ENCODE measurements around the gene EVL.
A peak's percentile ranks its signal among the peaks of the same experiment; 100 is the strongest.
"Not testable (repeated sequence)": the region's sequence is repeated elsewhere in the genome, so short reads cannot be mapped to it uniquely, and the experiment has no call there.

Gene EVL

DNA sequence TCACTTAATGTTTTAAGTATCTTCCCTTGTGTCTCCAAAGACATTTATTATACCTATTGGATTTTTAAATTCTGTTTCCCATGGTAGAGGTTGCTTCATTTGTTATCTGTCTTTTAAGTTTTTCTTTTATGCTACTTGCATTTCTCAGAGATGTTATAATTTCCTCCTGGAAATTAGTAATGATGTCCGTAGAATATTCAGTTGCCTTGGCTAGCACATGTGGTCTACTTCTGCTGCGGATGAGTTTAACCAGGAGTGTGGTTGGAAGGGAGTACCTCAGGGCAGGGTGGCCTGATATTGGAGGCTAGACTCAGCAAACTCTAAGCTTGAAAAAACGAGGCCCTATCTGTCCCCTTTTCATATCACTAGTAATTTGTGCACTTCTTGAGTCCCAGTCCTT, 8.8 kb upstream of the EVL start:
- H3K4me1 ChIP-seq (ENCODE audit: control insufficient read depth, insufficient read depth, low read length, poor library complexity, severe bottlenecking) = no peaks in the 10 kb centered on the region
- H3K4me3 ChIP-seq (ENCODE audit: extremely low read depth, insufficient read depth, low read length, poor library complexity, severe bottlenecking) = no peak overlapping the region
- no peaks in the 10 kb centered on the region for H3K36me3 ChIP-seq (ENCODE audit: control insufficient read depth, insufficient read depth, low read length)
- H3K27ac ChIP-seq (ENCODE audit: low read depth, low read length, severe bottlenecking) = no peak overlapping the region
- 100% methylated on average over 2 of the region's 3 CpGs; no CpG with 5 or more reads in 1 of the 2 experiments for WGBS, 2 experiments (ENCODE audit: insufficient coverage in 2 of 2)
- H3K9me3 ChIP-seq (ENCODE audit: control insufficient read depth, low read length) = no peaks in the 10 kb centered on the region

DNA sequence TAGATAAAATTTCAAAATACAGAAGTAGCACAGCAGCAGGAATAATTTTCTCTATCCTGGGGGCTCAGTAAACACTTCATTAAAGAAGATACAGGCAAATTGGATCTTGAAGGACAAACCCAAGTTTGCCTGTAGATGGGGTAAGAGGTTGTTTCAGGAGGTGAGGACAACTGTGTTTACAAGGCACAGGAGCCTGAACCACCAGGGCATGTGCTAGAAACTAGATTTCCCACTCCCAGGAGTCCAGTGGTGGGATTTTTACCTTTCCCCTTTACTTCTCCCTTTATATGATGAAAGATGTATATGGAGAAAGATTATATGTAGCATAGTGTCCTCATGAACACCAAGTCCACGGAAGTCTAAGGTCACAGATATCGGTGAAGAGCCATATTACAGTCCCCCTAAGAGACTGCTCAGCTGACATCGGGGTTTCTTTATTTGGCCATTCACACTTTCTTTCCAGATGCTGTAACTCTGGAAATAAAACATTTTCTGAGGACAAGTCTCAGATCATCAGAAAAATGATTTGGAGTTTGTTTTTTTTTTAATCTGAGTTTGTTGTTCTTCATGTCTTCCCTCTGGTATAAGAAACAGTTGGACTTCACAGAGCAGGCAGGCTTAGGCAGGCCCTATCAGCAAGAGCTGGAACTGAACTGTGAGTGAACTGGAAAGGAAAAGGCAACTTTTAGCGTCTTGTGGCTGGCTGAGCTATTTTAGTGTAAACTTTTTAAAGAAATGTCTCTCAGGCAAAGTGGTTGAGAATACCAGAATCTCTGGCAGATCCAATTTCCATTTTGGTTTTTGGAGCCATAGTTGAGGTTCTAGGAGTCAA, 8.0 kb upstream of the EVL start:
- no peaks in the 10 kb centered on the region for H3K4me1 ChIP-seq (ENCODE audit: control insufficient read depth, insufficient read depth, low read length, poor library complexity, severe bottlenecking)
- no peaks in the 10 kb centered on the region for H3K36me3 ChIP-seq (ENCODE audit: control insufficient read depth, insufficient read depth, low read length)
- H3K9me3 ChIP-seq (ENCODE audit: control insufficient read depth, low read length) = no peaks in the 10 kb centered on the region
- 94 to 100% methylated on average over 4 of the region's 4 CpGs for WGBS, 2 experiments (ENCODE audit: insufficient coverage in 2 of 2)
- no peak overlapping the region for H3K27ac ChIP-seq (ENCODE audit: low read depth, low read length, severe bottlenecking)
- H3K4me3 ChIP-seq (ENCODE audit: extremely low read depth, insufficient read depth, low read length, poor library complexity, severe bottlenecking) = no peak overlapping the region

DNA sequence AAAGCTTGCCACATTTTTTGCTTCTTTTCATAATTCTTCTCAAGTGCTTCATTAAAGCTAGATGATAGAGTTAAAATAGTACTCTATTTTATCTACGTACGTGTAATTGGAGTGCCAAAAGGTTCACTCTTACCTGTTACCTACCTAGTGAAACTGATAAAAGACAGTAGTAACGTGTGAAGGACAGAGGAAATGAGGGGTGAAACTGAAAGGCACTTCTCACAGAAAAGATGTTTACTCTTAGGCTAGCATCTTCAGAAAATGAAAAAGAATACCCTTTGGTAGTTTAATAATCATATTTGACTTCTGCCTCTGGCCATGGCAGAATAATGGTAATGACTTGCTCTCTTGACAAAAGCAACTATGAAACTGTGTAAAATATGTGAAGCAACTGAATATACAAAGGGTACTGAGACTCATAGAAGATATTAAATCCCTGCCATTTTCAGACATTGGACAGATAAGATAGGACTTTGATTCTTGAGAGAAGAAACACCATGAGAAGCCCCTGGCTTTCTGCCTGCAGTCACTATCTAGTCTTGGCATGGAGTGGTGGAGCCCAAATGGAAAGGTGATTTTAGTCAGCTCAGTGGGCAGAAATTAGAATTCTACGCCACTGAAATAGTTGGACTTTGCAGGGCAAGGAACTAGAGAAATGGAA, 6.3 kb upstream of the EVL start:
- Histone ChIP-seq H3K9me3 (ENCODE audit: control insufficient read depth, low read length) (no peaks in the 10 kb centered on the region), H3K4me1 (ENCODE audit: control insufficient read depth, insufficient read depth, low read length, poor library complexity, severe bottlenecking) (no peaks in the 10 kb centered on the region), H3K27ac (ENCODE audit: low read depth, low read length, severe bottlenecking) (no peak overlapping the region), H3K36me3 (ENCODE audit: control insufficient read depth, insufficient read depth, low read length) (no peaks in the 10 kb centered on the region), H3K4me3 (ENCODE audit: extremely low read depth, insufficient read depth, low read length, poor library complexity, severe bottlenecking) (no peak overlapping the region)
- WGBS, 2 experiments (ENCODE audit: insufficient coverage in 2 of 2) = 84 to 93% methylated on average over 1 to 2 of the region's 4 CpGs

DNA sequence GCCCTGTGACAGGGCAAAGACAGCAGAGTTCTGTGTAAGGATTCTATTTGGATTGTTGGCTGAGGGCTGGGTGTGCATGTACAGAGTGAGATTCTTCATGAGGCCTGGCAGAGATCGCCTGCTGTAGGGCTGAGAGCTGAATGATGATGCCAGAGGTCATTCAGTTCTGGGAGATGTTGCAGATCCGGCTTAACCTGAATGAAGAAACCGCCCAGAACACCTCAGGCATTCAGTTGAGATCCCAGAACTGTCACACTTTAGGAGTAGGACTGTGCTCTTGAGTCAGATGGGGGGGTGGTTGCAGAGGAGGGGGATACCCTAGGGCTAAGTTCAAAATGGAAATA, 5.8 kb upstream of the EVL start:
- Histone ChIP-seq H3K4me1 (ENCODE audit: control insufficient read depth, insufficient read depth, low read length, poor library complexity, severe bottlenecking) (no peaks in the 10 kb centered on the region), H3K9me3 (ENCODE audit: control insufficient read depth, low read length) (no peaks in the 10 kb centered on the region), H3K27ac (ENCODE audit: low read depth, low read length, severe bottlenecking) (no peak overlapping the region), H3K36me3 (ENCODE audit: control insufficient read depth, insufficient read depth, low read length) (no peaks in the 10 kb centered on the region), H3K4me3 (ENCODE audit: extremely low read depth, insufficient read depth, low read length, poor library complexity, severe bottlenecking) (no peak overlapping the region)
- WGBS, 2 experiments (ENCODE audit: insufficient coverage in 2 of 2) = 69 to 87% methylated on average over 2 to 3 of the region's 3 CpGs

DNA sequence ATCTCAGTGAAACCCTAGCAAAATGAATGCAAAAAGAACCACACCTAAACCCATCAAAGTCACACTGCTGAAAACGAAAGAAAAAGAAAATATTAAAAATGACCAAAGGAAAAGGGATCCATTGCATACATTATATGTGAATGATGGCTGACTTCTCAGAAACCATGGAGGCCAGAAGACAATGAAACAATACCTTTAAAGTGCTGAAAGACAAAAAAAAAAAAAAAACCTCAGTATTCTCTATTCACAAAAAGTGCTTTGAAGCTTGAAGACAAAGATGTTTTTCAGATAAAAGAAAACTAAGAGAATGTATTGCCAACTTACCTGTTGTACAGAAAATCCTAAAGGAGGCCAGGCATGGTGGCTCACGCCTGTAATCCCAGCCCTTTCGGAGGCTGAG, 4.5 kb upstream of the EVL start:
- 94 to 100% methylated on average over 2 of the region's 3 CpGs for WGBS, 2 experiments (ENCODE audit: insufficient coverage in 2 of 2)
- Histone ChIP-seq H3K9me3 (ENCODE audit: control insufficient read depth, low read length) (no peaks in the 10 kb centered on the region), H3K4me1 (ENCODE audit: control insufficient read depth, insufficient read depth, low read length, poor library complexity, severe bottlenecking) (no peaks in the 10 kb centered on the region), H3K4me3 (ENCODE audit: extremely low read depth, insufficient read depth, low read length, poor library complexity, severe bottlenecking) (no peak overlapping the region), H3K27ac (ENCODE audit: low read depth, low read length, severe bottlenecking) (no peak overlapping the region), H3K36me3 (ENCODE audit: control insufficient read depth, insufficient read depth, low read length) (no peaks in the 10 kb centered on the region)

DNA sequence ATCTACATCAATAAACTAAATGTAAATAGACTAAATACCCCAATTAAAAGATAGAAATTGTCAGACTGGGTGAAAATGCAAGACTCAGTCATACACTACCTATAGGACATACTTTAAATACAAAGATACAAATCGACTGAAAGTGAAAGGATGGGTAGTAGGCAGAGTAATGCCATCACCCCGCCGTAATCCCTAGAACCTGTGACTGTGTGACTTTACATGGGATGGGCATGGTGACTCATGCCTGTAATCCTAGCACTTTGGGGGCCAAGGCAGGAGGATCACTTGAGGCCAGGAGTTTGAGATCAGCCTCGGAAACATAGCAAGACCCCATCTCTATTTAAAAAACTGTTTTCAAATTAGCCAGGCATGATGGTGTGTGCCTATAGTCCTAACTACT, 2.6 kb upstream of the EVL start:
- Histone ChIP-seq H3K4me1 (ENCODE audit: control insufficient read depth, insufficient read depth, low read length, poor library complexity, severe bottlenecking) (no peaks in the 10 kb centered on the region), H3K4me3 (ENCODE audit: extremely low read depth, insufficient read depth, low read length, poor library complexity, severe bottlenecking) (no peak overlapping the region), H3K27ac (ENCODE audit: low read depth, low read length, severe bottlenecking) (no peak overlapping the region), H3K36me3 (ENCODE audit: control insufficient read depth, insufficient read depth, low read length) (no peaks in the 10 kb centered on the region), H3K9me3 (ENCODE audit: control insufficient read depth, low read length) (no peaks in the 10 kb centered on the region)
- 91 to 100% methylated on average over 2 to 4 of the region's 4 CpGs for WGBS, 2 experiments (ENCODE audit: insufficient coverage in 2 of 2)

DNA sequence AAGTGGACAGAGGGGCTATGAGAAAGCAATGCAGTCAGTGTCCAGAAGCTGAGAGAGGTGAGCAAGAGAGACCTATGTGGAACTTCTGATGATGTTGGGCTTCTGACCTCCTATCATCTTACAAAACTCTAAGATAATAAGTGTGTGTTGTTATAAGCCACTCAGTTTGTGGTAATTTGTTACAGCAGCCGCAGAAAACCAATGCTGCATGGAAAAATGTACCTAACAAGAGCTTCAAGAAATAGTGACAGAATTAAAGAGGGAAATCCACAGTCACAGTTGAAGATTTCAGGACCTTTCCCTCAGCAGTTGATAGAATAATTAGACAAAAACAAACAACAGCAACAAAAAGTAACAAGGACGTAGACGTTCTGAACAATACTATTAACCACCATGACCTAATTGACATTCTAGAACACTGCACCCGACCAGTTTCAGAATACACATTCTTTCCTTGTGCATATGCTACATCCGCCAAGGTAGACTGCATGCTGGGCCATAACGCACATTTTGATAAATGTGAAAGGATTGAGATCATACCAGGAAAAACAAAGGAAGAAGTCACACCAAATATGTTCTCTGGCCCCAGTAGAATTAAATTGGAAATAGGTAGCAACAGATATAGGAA, 1.8 kb upstream of the EVL start:
- Histone ChIP-seq H3K4me1 (ENCODE audit: control insufficient read depth, insufficient read depth, low read length, poor library complexity, severe bottlenecking) (peaks cover 7% of the 10 kb centered on the region), H3K36me3 (ENCODE audit: control insufficient read depth, insufficient read depth, low read length) (no peaks in the 10 kb centered on the region), H3K4me3 (ENCODE audit: extremely low read depth, insufficient read depth, low read length, poor library complexity, severe bottlenecking) (no peak overlapping the region), H3K9me3 (ENCODE audit: control insufficient read depth, low read length) (no peaks in the 10 kb centered on the region), H3K27ac (ENCODE audit: low read depth, low read length, severe bottlenecking) (no peak overlapping the region)
- WGBS, 2 experiments (ENCODE audit: insufficient coverage in 2 of 2) = 94 to 95% methylated on average over 3 to 4 of the region's 6 CpGs

DNA sequence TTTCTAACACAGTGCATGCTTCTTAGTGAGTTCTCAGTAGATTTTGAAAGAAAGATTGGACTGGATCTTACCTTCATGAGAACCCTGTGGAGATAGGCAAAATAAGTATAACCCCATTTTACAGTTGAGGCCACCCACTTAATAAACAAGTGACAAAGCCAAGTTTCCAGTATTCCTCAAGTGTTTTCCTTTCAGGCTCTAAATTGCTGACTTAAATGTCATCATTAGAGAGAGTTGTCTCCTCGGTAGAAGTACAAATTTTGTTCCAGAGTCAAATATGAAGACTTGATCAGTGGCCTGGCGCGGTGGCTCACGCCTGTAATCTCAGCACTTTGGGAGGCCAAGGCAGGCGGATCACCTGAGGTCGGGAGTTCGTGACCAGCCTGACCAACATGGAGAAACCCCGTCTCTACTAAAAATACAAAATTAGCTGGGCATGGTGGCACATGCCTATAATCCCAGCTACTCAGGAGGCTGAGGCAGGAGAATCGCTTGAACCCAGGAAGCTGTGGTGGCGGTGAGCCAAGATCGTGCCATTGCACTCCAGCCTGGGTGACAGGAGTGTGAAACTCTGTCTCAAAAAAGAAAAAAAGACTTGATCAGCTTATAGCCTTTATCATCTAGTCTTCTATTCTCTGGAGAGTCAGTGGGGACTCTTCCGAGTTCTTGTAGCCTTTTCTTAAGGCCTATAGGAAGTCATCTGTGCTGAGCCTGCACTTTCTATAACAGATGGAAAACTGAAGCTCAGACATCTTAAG, 708 bp upstream of the EVL start:
- peak overlapping the region; percentile 41 for H3K27ac ChIP-seq (ENCODE audit: low read depth, low read length, severe bottlenecking)
- H3K9me3 ChIP-seq (ENCODE audit: control insufficient read depth, low read length); H3K4me3 ChIP-seq (ENCODE audit: extremely low read depth, insufficient read depth, low read length, poor library complexity, severe bottlenecking); H3K36me3 ChIP-seq (ENCODE audit: control insufficient read depth, insufficient read depth, low read length): not testable (repeated sequence)
- WGBS, 2 experiments (ENCODE audit: insufficient coverage in 2 of 2) = 82 to 95% methylated on average over 5 to 8 of the region's 12 CpGs
- H3K4me1 ChIP-seq (ENCODE audit: control insufficient read depth, insufficient read depth, low read length, poor library complexity, severe bottlenecking) = peaks cover 13% of the 10 kb centered on the region

DNA sequence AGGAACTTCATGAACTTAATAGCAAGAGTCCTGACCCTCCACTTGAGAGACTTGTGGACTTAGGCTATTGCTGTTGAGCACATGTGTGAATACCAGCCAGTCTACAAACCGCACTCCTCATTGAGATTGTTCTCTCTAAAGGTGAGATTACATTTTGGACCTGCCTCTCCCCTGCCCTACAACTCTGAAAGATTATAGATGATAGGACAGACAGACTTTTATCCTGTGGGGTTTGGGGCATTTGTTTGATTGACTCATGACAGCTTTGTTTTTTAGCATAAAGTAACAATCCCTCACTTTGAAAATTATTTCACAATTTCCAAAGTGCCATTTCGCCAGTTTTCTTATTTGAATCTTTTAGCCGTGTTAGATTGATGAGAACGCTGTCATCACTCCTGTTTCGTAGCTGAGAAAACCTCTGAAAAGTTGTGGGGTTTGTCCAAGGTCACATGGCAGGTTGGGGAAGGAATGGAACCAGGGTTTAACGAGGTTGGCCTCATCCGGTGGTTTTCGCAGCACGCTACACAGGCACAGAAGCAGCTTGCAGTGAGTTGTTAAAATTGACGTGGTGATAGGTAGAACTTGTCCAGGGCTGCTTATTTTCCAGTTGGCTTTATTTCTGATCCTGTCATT, 836 bp downstream of the EVL start:
- WGBS, 2 experiments (ENCODE audit: insufficient coverage in 2 of 2) = 88 to 92% methylated on average over 7 to 10 of the region's 10 CpGs
- peaks cover 13% of the 10 kb centered on the region for H3K4me1 ChIP-seq (ENCODE audit: control insufficient read depth, insufficient read depth, low read length, poor library complexity, severe bottlenecking)
- H3K4me3 ChIP-seq (ENCODE audit: extremely low read depth, insufficient read depth, low read length, poor library complexity, severe bottlenecking) = no peak overlapping the region
- H3K36me3 ChIP-seq (ENCODE audit: control insufficient read depth, insufficient read depth, low read length) = no peaks in the 10 kb centered on the region
- no peak overlapping the region for H3K27ac ChIP-seq (ENCODE audit: low read depth, low read length, severe bottlenecking)
- H3K9me3 ChIP-seq (ENCODE audit: control insufficient read depth, low read length) = no peaks in the 10 kb centered on the region

DNA sequence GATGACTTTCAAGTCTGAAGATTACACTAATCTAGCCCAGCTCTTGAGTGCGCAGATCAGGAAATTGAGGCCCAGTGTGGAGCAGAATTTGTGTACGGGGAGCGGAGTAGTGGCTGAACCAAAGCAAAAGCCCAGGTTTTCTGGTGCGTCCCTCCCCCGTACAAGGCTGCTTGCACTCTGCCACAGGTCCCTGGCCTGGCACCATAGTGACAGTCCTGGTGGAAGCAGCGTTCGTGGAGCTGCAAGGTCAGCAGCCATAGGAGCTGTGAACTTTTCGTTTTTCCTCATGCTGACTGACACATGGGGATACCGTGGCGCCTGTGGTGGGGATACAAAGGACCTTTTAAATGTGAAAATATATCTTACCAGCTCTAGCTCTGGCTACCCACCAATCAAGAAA, 1.7 kb downstream of the EVL start:
- Histone ChIP-seq H3K27ac (ENCODE audit: low read depth, low read length, severe bottlenecking) (no peak overlapping the region), H3K9me3 (ENCODE audit: control insufficient read depth, low read length) (no peaks in the 10 kb centered on the region), H3K36me3 (ENCODE audit: control insufficient read depth, insufficient read depth, low read length) (no peaks in the 10 kb centered on the region), H3K4me3 (ENCODE audit: extremely low read depth, insufficient read depth, low read length, poor library complexity, severe bottlenecking) (no peak overlapping the region), H3K4me1 (ENCODE audit: control insufficient read depth, insufficient read depth, low read length, poor library complexity, severe bottlenecking) (peaks cover 13% of the 10 kb centered on the region)
- 78 to 79% methylated on average over 6 to 8 of the region's 10 CpGs for WGBS, 2 experiments (ENCODE audit: insufficient coverage in 2 of 2)

Data from mesodermal cell (in vitro differentiated cells).